ENCODE measurements around the gene KIF5C.
"Not testable (repeated sequence)": the region's sequence is repeated elsewhere in the genome, so short reads cannot be mapped to it uniquely, and the experiment has no call there.

Gene KIF5C

DNA sequence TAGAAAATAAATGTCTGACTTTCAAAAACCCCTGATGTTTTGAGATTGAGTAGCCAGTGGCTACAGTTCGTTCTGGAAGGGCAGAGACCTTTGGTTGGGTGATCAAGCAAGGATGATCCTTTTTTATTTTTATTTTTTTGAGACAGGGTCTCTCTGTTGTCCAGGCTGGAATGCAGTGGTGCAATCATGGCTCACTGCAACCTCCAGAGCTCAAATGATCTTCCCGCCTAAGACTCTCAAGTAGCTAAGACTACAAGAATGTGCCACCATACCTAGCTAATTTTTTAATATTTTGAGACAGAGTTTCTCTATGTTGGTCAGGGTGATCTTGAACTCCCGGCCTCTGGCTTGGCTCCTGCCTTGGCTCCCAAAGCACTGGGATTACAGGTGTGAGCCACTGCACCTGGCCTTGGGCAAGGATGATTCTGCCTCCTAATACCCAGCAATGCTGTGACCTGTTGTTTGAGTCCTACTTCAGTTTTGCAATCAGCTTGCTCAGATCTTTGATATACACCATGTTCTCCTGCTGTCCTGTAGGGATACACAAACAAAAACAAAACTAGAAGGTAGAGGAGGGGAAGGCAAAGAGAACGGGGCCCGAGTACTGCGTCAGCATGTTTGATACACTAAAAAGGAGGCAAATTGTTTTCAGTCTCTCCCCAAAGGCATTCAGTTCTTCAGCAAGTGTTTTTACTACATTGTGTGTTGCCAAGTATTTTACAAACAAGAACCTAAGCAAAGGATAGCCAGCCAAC lies 104.3 kb downstream of the KIF5C start:
- no peak for DNase-seq (ENCODE audit: low read depth in 2 of 2)
- H3K4me3 ChIP-seq (replicated peaks in 1 of 2; ENCODE audit: low read depth in 2 of 2, low read length in 2 of 2): no peak overlapping the region
- no peak for TF ChIP-seq CTCF (IDR thresholded peaks at IDR 0.05; ENCODE audit: low read depth, low read length)

DNA sequence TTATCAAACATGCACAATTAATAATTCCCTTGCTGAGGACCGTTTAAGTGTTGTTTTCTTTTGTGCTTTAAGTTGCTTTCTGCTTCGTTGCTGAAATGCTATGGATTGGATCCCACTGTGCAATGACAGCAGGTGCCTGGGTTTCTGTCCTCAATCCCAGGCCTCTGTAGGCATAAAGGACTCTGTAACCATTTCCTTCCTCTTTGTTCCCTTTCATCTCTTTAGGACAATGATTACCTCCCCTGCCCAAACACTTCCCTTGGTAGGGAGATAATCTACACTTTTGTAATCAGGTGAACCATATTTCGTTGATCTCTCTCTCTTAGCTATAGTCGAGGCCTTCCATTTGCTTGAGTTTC lies 104.9 kb downstream of the KIF5C start:
- TF ChIP-seq CTCF (IDR thresholded peaks at IDR 0.05; ENCODE audit: low read depth, low read length): no peak
- no peak for DNase-seq (ENCODE audit: low read depth in 2 of 2)
- H3K4me3 ChIP-seq (replicated peaks in 1 of 2; ENCODE audit: low read depth in 2 of 2, low read length in 2 of 2): no peak overlapping the region

DNA sequence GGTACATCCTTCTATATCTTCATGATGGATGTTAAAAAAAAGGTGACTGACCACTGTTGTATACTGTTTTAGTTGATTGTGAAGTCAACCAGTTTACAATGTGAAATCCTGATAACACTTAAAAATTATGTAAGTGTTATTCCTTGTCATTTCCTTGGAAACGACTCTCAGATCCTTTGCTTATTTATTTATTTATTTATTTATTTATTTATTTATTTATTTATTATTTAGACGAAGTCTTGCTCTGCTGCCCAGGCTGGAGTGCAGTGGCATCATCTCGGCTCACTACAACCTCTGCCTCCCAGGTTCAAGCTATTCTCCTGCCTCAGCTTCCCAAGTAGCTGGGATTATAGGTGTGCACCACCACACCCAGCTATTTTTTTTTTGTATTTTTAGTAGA lies 105.5 kb downstream of the KIF5C start:
- not testable (repeated sequence) for DNase-seq (ENCODE audit: low read depth in 2 of 2); H3K4me3 ChIP-seq (replicated peaks in 1 of 2; ENCODE audit: low read depth in 2 of 2, low read length in 2 of 2)

- no peak for DNase-seq (ENCODE audit: low read depth in 2 of 2)
- no peak overlapping the region for H3K4me3 ChIP-seq (replicated peaks in 1 of 2; ENCODE audit: low read depth in 2 of 2, low read length in 2 of 2)
- TF ChIP-seq CTCF (IDR thresholded peaks at IDR 0.05; ENCODE audit: low read depth, low read length): no peak
Measured at GRCh38 chr2:148981324-148981723, 106.3 kb downstream of the KIF5C start.

DNA sequence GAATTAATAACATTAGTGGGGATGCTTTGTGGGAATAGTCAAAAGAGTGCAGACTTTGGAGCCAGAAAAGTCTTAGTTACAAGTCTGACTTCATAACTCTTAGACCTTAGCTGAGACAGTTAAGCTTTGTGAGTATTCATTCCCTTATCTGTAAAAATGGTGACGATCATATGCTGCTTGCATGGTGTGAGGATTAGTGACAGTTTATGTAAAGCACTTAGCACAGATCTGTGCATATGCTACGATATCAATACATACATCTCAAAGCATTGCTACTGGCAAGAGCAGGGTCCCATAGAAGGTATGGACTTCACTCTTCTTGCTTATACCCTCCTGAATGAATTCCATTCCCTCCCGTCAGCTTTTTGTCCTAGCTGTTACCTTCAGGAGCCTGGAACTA lies 106.8 kb downstream of the KIF5C start:
- DNase-seq (ENCODE audit: low read depth in 2 of 2): no peak
- no peak for TF ChIP-seq CTCF (IDR thresholded peaks at IDR 0.05; ENCODE audit: low read depth, low read length)
- no peak overlapping the region for H3K4me3 ChIP-seq (replicated peaks in 1 of 2; ENCODE audit: low read depth in 2 of 2, low read length in 2 of 2)

DNA sequence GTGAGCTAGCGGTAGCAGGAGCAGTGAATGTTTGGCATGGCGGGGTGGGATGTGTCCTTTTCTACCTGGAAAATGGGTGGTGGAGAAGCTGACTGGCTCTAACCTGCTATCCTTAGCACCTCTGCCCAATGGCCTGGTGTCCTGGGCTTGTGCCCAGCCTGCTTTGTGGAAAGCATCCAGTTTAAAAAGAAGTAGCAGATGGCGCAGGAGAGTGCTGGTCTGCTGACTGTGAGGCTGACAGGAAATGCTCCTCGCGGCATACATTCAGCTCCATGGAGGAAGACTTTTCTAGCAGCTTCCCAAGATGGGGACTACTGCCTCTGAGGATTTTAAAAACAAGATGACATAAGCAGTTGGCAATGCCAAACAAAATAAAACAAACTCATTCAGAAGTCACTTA lies 107.3 kb downstream of the KIF5C start:
- TF ChIP-seq CTCF (IDR thresholded peaks at IDR 0.05; ENCODE audit: low read depth, low read length): no peak
- peak; percentile 4 to 16 for DNase-seq (ENCODE audit: low read depth in 2 of 2)
- no peak overlapping the region for H3K4me3 ChIP-seq (replicated peaks in 1 of 2; ENCODE audit: low read depth in 2 of 2, low read length in 2 of 2)

DNA sequence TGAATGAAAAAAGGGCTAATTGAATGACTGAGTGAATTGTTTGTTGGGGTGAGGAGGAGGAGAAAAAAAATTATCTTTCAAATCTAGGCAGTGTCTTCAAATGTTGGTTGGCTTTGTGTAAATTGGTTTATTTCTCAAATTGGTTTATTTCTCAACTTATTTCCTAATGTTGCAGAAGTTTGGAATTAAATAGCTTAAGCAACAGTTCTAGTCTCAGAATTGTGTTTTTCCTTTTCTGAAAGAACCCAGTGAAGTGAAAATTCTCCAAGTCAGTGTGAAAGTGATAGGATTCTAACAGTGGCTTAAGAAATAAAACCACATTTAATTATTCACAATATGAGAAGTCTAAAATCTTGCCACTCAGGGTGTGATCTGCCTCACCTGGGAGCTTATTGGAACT lies 108.9 kb downstream of the KIF5C start:
- no peak for DNase-seq (ENCODE audit: low read depth in 2 of 2)
- TF ChIP-seq CTCF (IDR thresholded peaks at IDR 0.05; ENCODE audit: low read depth, low read length): no peak
- no peak overlapping the region for H3K4me3 ChIP-seq (replicated peaks in 1 of 2; ENCODE audit: low read depth in 2 of 2, low read length in 2 of 2)

All from cardiac fibroblast (primary cell).